GM13976 (cell line): Measurements from ENCODE around the gene ARRDC2.
A peak's percentile ranks its signal among the peaks of the same experiment; 100 is the strongest.
"Not testable (repeated sequence)": the region's sequence is repeated elsewhere in the genome, so short reads cannot be mapped to it uniquely, and the experiment has no call there.

Experiments used
- DNase-seq: peaks from one replicate; pipeline ENCODE4 v3.0.0; 2012; ENCODE audit warnings: low spot score
- CTCF ChIP-seq: IDR thresholded peaks from 2 replicates; pipeline ENCODE4 v1.5.1; 2012; ENCODE audit warnings: borderline replicate concordance, mild to moderate bottlenecking; ENCODE audit not compliant: insufficient read depth; ENCODE audit errors: extremely low read depth, missing control alignments, control extremely low read depth
- in situ Hi-C: fragments of 300-500 bp; cut with MboI; formaldehyde crosslinking; loops from one replicate; pipeline ENCODE4 v1.12.0; 2022; ENCODE audit warnings: low sequenced_read_pairs, mixed read lengths, inconsistent platforms; ENCODE audit not compliant: unreplicated experiment

Gene ARRDC2

GRCh38 chr19:18029617-18030338, 21.8 kb downstream of the ARRDC2 start:
- DNase-seq: no peak
- in situ Hi-C loops: no loop called here
- TF ChIP-seq CTCF: no peak

DNA sequence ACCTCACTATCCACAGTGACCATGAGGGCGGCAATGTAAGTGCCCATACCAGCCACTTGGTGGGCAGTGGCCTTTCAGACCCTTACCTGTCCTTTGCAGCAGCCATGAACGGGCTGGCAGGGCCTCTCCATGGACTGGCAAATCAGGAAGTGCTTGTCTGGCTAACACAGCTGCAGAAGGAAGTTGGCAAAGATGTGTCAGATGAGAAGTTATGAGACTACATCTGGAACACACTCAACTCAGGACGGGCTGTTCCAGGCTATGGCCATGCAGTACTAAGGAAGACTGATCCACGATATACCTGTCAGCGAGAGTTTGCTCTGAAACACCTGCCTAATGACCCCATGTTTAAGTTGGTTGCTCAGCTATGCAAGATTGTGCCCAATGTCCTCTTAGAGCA, 23.4 kb downstream of the ARRDC2 start:
- in situ Hi-C loops, DNase-seq: not testable (repeated sequence)

- in situ Hi-C loops, DNase-seq: not testable (repeated sequence)
Observed at GRCh38 chr19:18032102-18032501, 24.1 kb downstream of the ARRDC2 start.

- DNase-seq: no peak
- TF ChIP-seq CTCF: no peak
- in situ Hi-C loops: no loop called here
Observed at GRCh38 chr19:18041054-18041453, 33.1 kb downstream of the ARRDC2 start.

GRCh38 chr19:18043676-18044075, 35.7 kb downstream of the ARRDC2 start:
- DNase-seq: no peak
- in situ Hi-C loops: no loop called here
- no peak for TF ChIP-seq CTCF

DNA sequence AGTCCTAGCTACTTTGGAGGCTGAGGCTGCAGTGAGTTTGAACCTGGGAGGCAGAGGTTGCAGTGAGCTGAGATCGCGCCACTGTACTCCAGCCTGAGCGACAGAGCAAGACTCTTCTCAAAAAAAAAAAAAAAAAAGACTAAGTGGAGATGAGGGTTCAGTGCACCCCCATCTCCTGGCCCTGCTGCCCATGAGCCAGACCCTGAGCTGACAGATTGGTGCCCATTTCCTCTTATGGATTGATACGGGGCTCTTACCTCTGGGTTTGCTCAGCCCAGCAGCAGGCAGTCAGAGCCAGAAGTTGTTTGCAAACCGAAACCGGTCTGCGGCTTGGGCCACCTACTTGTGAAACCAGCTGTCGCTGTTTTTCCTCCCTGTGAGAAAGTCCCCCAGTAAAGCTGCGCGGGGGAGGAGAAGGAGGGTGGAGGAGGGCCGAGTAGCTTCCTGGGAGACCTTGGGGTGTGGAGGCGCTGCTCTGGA, 36.9 kb downstream of the ARRDC2 start:
- no peak for TF ChIP-seq CTCF
- DNase-seq: peak; percentile 90
- in situ Hi-C loops: no loop called here

DNA sequence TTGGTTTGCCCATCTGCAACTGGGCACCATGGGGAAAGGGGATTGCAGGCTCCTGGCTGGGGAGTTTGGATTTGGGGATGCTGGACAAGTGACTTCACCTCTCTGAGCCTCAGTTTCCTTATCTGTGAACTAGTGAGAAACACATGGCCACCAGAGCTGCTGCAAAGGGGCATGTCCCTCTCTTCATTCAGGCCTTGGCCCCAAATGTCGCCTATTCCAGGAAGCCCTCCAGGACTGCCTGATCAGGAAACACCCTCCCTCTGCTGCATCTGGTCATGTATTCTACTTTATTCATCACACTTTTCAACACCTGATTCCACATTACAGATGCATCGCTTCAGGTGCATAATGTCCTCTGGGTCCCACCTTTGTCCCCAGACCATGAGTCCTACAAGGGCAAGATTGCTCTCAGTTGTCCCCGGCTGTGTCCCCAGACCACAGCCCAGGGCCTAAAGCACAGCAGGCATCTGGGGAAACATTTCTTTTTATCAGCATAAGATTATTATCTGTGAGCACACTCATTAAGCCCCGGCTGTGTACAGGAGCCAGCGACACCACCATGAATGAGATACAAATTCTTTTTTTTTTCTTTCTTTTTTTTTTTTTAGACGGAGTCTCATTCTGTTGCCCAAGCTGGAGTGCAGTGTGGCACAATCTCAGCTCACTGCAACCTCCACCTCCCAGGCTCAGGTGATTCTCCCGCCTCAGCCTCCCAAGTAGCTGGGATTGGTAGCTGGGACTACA, 37.5 kb downstream of the ARRDC2 start:
- no peak for TF ChIP-seq CTCF
- DNase-seq: no peak
- in situ Hi-C loops: no loop called here
